GM12875 (cell line): ENCODE measurements around the gene TTLL11.

Experiments used
- H3K4me3 ChIP-seq: one replicate; pipeline ENCODE4 v1.5.1; 2011; ENCODE audit warnings: low read depth, low read length, control low read depth
- TF ChIP-seq, protein P1 (sequence below): IDR thresholded peaks from 2 replicates; pipeline ENCODE4 v1.5.1; 2011; ENCODE audit warnings: low read depth, mild to moderate bottlenecking, control low read depth, inconsistent platforms, low read length, moderate library complexity, borderline replicate concordance; ENCODE audit not compliant: insufficient read depth

The TTLL11 gene

GRCh38 chr9:121861501-121862180, 231.5 kb downstream of the TTLL11 start:
- H3K4me3 ChIP-seq: no peak overlapping the region
- TF ChIP-seq, protein P1, sequence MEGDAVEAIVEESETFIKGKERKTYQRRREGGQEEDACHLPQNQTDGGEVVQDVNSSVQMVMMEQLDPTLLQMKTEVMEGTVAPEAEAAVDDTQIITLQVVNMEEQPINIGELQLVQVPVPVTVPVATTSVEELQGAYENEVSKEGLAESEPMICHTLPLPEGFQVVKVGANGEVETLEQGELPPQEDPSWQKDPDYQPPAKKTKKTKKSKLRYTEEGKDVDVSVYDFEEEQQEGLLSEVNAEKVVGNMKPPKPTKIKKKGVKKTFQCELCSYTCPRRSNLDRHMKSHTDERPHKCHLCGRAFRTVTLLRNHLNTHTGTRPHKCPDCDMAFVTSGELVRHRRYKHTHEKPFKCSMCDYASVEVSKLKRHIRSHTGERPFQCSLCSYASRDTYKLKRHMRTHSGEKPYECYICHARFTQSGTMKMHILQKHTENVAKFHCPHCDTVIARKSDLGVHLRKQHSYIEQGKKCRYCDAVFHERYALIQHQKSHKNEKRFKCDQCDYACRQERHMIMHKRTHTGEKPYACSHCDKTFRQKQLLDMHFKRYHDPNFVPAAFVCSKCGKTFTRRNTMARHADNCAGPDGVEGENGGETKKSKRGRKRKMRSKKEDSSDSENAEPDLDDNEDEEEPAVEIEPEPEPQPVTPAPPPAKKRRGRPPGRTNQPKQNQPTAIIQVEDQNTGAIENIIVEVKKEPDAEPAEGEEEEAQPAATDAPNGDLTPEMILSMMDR: peak; percentile 43; the same call in 1 of the 2 replicates

GRCh38 chr9:121860744-121861143, 232.4 kb downstream of the TTLL11 start:
- TF ChIP-seq, protein P1: no peak
- no peak overlapping the region for H3K4me3 ChIP-seq

DNA sequence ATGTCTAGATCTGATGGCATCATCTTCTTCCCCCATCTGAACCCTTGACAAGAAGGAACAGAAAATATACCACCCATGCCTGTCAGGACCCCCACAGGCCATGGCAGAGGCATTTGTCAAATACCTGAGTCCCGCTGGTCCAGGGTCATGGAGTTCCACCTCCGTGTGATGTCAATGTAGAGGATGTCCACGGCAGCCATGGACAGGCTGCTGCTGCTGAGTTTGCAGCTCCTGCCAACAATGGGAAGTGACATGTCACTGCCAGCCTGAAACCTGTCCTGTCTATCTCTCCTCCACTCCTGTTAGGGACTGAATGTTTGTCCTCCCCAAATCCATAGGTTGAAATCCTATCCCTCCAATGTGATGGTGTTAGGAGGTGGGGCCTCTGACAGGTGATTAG, 232.9 kb downstream of the TTLL11 start:
- H3K4me3 ChIP-seq: no peak overlapping the region
- TF ChIP-seq, protein P1: no peak

DNA sequence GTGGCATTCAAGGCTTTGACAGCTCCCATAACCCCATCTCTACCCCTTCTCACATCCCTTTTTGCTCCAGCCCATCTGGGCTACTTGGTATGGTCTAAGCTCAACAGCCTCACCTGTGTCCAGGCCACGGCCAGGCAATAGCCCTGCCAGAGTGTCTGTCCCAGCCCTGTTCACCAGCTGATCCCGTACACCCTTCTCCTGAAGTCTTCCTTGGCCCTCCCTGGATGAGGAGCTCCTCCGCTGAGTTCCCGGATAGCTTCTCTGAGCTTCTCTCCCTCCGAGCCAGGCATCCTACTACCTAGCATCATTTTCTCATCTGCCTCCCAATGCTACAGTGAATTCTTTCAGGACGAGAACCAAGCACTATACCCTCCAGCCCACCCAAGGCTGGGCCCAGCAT, 233.5 kb downstream of the TTLL11 start:
- TF ChIP-seq, protein P1: no peak
- H3K4me3 ChIP-seq: no peak overlapping the region

- H3K4me3 ChIP-seq: no peak overlapping the region
- TF ChIP-seq, protein P1: no peak
These were observed 234.3 kb downstream of the TTLL11 start for GRCh38 chr9:121858788-121859187.

DNA sequence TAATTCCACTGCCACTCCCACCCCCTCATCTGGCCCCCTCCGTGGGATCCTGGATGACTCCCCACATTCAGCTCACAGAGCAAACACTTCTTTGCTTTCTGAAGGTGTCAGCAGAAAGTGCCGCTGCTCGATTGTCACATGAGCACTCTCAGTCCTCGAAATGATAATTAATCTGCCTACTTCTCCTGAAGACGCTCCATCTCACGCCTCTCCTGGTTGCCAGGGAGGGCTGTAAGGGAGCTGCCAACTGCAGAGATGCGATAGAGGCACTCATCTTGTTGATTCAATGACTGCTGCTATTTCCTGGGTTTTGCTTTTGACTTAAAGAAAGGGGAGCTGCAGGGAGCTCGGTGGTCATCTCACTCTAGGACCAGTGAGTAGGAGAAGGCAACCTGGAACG, 235.2 kb downstream of the TTLL11 start:
- H3K4me3 ChIP-seq: no peak overlapping the region
- TF ChIP-seq, protein P1: no peak

- TF ChIP-seq, protein P1: no peak
- no peak overlapping the region for H3K4me3 ChIP-seq
These were observed 237.6 kb downstream of the TTLL11 start for GRCh38 chr9:121855476-121855875.
